OCI-LY7 (cell line): ENCODE data around the gene TJP1. TPM values are rescaled to one million over a fixed set of nuclear protein-coding genes. Genes with fewer than 3 reads are reported as not detected.

ENCODE experiments used
- BruUV-seq: library from RNA; stranded (reverse); fragments of 400-500 nt; replicated peaks from 2 replicates; lab custom pipeline; 2021; lab: Mats Ljungman, UMichigan
- CTCF ChIA-PET: fragments of 300-600 bp; sonication (Branson Sonifier 250); formaldehyde crosslinking; loops from one replicate; lab custom pipeline; 2022; ENCODE audit warnings: antibody characterized with exemption; ENCODE audit not compliant: unreplicated experiment; lab: Charles Lee
- POLR2A ChIA-PET: fragments of 300-600 bp; sonication (Branson Sonifier 250); formaldehyde crosslinking; loops from one replicate; lab custom pipeline; 2022; ENCODE audit warnings: antibody characterized with exemption; lab: Charles Lee
- DNase-seq: peaks from one replicate; pipeline ENCODE4 v3.0.0-alpha.2; 2015; ENCODE audit warnings: low spot score
- H2AFZ ChIP-seq: fragments of 200-600 bp; sonication (generic), shearing (Covaris generic); 2 replicates; pipeline ENCODE4 v1.6.1; 2014; ENCODE audit warnings: mild to moderate bottlenecking, antibody characterized with exemption, low read length, moderate library complexity
- H3K27ac ChIP-seq: fragments of 200-600 bp; sonication (generic); 2 replicates; pipeline ENCODE4 v1.5.1; 2014; ENCODE audit warnings: mixed run types, low read depth, mild to moderate bottlenecking, moderate library complexity, low read length, inconsistent platforms; ENCODE audit not compliant: poor library complexity, severe bottlenecking
- H3K36me3 ChIP-seq: fragments of 200-600 bp; sonication (generic); 2 replicates; pipeline ENCODE4 v1.6.1; 2014; ENCODE audit warnings: mild to moderate bottlenecking, antibody characterized with exemption, low read length, moderate library complexity, mixed read lengths; ENCODE audit not compliant: insufficient read depth
- H3K4me1 ChIP-seq: fragments of 200-600 bp; sonication (generic); 2 replicates; pipeline ENCODE4 v1.5.1; 2014; ENCODE audit warnings: mild to moderate bottlenecking, low read length; ENCODE audit not compliant: insufficient read depth, poor library complexity, severe bottlenecking
- H3K4me2 ChIP-seq: fragments of 200-600 bp; sonication (generic); 2 replicates; pipeline ENCODE4 v1.6.1; 2014; ENCODE audit warnings: mild to moderate bottlenecking, low read length
- H3K4me3 ChIP-seq: fragments of 200-600 bp; sonication (generic); 2 replicates; pipeline ENCODE4 v1.5.1; 2014; ENCODE audit warnings: mild to moderate bottlenecking, low read depth, low read length; ENCODE audit not compliant: poor library complexity, severe bottlenecking
- H3K79me2 ChIP-seq: fragments of 200-600 bp; sonication (generic); 2 replicates; pipeline ENCODE4 v1.6.1; 2016; ENCODE audit warnings: low read depth, mild to moderate bottlenecking, low read length, moderate library complexity, mixed read lengths; ENCODE audit not compliant: insufficient read depth
- H3K9me2 ChIP-seq: fragments of 200-600 bp; sonication (generic); 2 replicates; pipeline ENCODE4 v1.6.1; 2016; ENCODE audit warnings: mild to moderate bottlenecking, low read length, mixed read lengths; ENCODE audit not compliant: insufficient read depth
- H3K9me3 ChIP-seq: fragments of 200-600 bp; sonication (generic); 2 replicates; pipeline ENCODE4 v1.6.1; 2014; ENCODE audit warnings: mild to moderate bottlenecking, mixed run types, low read length, mixed read lengths
- H4K20me1 ChIP-seq: fragments of 200-600 bp; sonication (generic); 2 replicates; pipeline ENCODE4 v1.6.1; 2014; ENCODE audit warnings: mild to moderate bottlenecking, antibody characterized with exemption, low read length, moderate library complexity, mixed read lengths; ENCODE audit not compliant: insufficient read depth
- CTCF ChIP-seq: fragments of 200-600 bp; sonication (generic); conservative IDR thresholded peaks from 2 replicates; pipeline ENCODE4 v1.5.1; 2014; ENCODE audit warnings: mild to moderate bottlenecking, antibody characterized with exemption, low read length, moderate library complexity, mixed read lengths
- EZH2phosphoT487 ChIP-seq: fragments of 200-600 bp; sonication (generic); IDR thresholded peaks from 2 replicates; pipeline ENCODE4 v1.6.1; 2018; ENCODE audit warnings: low read depth, borderline replicate concordance, mild to moderate bottlenecking, mixed run types, antibody characterized with exemption, low read length, moderate library complexity, mixed read lengths
- intact Hi-C: fragments of 100-400 bp; cut with micrococcal nuclease; formaldehyde crosslinking; loops from one replicate; pipeline ENCODE4 v1.10.0; 2022; ENCODE audit not compliant: unreplicated experiment
- total RNA-seq, 2 experiments: library from RNA; depleted of rRNA in 1 of 2; stranded (reverse); fragments of >200 nt in 1 of 2; shearing (Covaris generic) in 1 of 2; gene quantifications; 2 replicates each; pipeline ENCODE4 v1.2.3, GENCODE V29; 2014 to 2022

TJP1 gene
- total RNA-seq, 2 experiments from 2014 or later: 0.19 to 0.32 TPM

- intact Hi-C loops: no loop called here
- Histone ChIP-seq H3K79me2 (no peaks in the 10 kb centered on the region), H3K9me2 (no peaks in the 10 kb centered on the region), H3K9me3 (0 out of 2 replicates have a peak, but pooled peaks cover 4% of the 10 kb centered on the region), H2AFZ (no peak overlapping the region), H3K4me3 (no peak overlapping the region), H4K20me1 (no peaks in the 10 kb centered on the region), H3K36me3 (no peaks in the 10 kb centered on the region), H3K4me2 (no peak overlapping the region), H3K4me1 (no peaks in the 10 kb centered on the region), H3K27ac (no peak overlapping the region)
- POLR2A ChIA-PET: no interaction called here
- CTCF ChIA-PET: no interaction called here
- no TSS peak for BruUV-seq
- no peak for DNase-seq
- TF ChIP-seq CTCF: no peak
- TF ChIP-seq EZH2phosphoT487: no peak
Observed at GRCh38 chr15:29728418-29728817, 93.8 kb downstream of the TJP1 start.

GRCh38 chr15:29727871-29728270 is 94.4 kb downstream of the TJP1 start:
- H3K4me3 ChIP-seq: no peak overlapping the region
- intact Hi-C loops: no loop called here
- no peak overlapping the region for H2AFZ ChIP-seq
- no peak for DNase-seq
- H3K9me2 ChIP-seq: no peaks in the 10 kb centered on the region
- H3K4me2 ChIP-seq: no peak overlapping the region
- ChIA-PET CTCF (no interaction called here), POLR2A (no interaction called here)
- H3K36me3 ChIP-seq: no peaks in the 10 kb centered on the region
- H4K20me1 ChIP-seq: no peaks in the 10 kb centered on the region
- no peaks in the 10 kb centered on the region for H3K79me2 ChIP-seq
- H3K27ac ChIP-seq: no peak overlapping the region
- 0 out of 2 replicates have a peak, but pooled peaks cover 4% of the 10 kb centered on the region for H3K9me3 ChIP-seq
- no TSS peak for BruUV-seq
- H3K4me1 ChIP-seq: no peaks in the 10 kb centered on the region
- no peak for TF ChIP-seq EZH2phosphoT487
- no peak for TF ChIP-seq CTCF

- TF ChIP-seq CTCF: no peak
- TF ChIP-seq EZH2phosphoT487: no peak
- ChIA-PET CTCF (no interaction called here), POLR2A (interaction anchor here (0.6 kb wide), 1 partner anchor 420 kb away, joined by 3 read pairs; no protein-coding TSS in a partner anchor)
- H4K20me1 ChIP-seq: no peaks in the 10 kb centered on the region
- H3K36me3 ChIP-seq: no peaks in the 10 kb centered on the region
- H3K27ac ChIP-seq: no peak overlapping the region
- H3K79me2 ChIP-seq: no peaks in the 10 kb centered on the region
- H3K4me2 ChIP-seq: no peak overlapping the region
- H3K9me2 ChIP-seq: no peaks in the 10 kb centered on the region
- intact Hi-C loops: no loop called here
- no peak overlapping the region for H2AFZ ChIP-seq
- H3K4me1 ChIP-seq: no peaks in the 10 kb centered on the region
- 0 out of 2 replicates have a peak, but pooled peaks cover 10% of the 10 kb centered on the region for H3K9me3 ChIP-seq
- no TSS peak for BruUV-seq
- no peak for DNase-seq
- no peak overlapping the region for H3K4me3 ChIP-seq
Observed at GRCh38 chr15:29726553-29726952, 95.7 kb downstream of the TJP1 start.
